Osteoblast (primary cell): Measurements from ENCODE around the gene COPA. TPM values are rescaled to one million over a fixed set of nuclear protein-coding genes. Genes with fewer than 3 reads are reported as not detected.

ENCODE experiments used
- DNase-seq: peaks from one replicate; pipeline ENCODE4 v3.0.0; 2011; ENCODE audit warnings: low spot score, mixed read lengths; ENCODE audit not compliant: insufficient read length; ENCODE audit errors: missing footprints
- H2AFZ ChIP-seq: 2 replicates; pipeline ENCODE4 v1.6.0; 2011; ENCODE audit warnings: mild to moderate bottlenecking, low read length
- H3K27ac ChIP-seq: 2 replicates; pipeline ENCODE4 v1.5.1; 2011; ENCODE audit warnings: mild to moderate bottlenecking, low read depth, low read length, moderate library complexity
- H3K27me3 ChIP-seq: 2 replicates; pipeline ENCODE4 v1.6.0; 2012; ENCODE audit warnings: mild to moderate bottlenecking, control low read depth, inconsistent platforms, low read length, moderate library complexity; ENCODE audit not compliant: insufficient read depth
- H3K36me3 ChIP-seq: 2 replicates; pipeline ENCODE4 v1.5.1; 2011; ENCODE audit warnings: mild to moderate bottlenecking, low read length, control low read depth, moderate library complexity; ENCODE audit not compliant: insufficient read depth
- H3K4me1 ChIP-seq: 2 replicates; pipeline ENCODE4 v1.5.1; 2011; ENCODE audit warnings: mild to moderate bottlenecking, low read length, control low read depth, moderate library complexity; ENCODE audit not compliant: insufficient read depth
- H3K4me2 ChIP-seq: 2 replicates; pipeline ENCODE4 v1.6.0; 2011; ENCODE audit warnings: mild to moderate bottlenecking, low read length; ENCODE audit not compliant: insufficient read depth
- H3K4me3 ChIP-seq: fragments of 200-600 bp; sonication (generic); 3 replicates; pipeline ENCODE4 v1.5.1; 2012; ENCODE audit warnings: mild to moderate bottlenecking, low read length, inconsistent platforms; ENCODE audit not compliant: insufficient read depth
- H3K79me2 ChIP-seq: 2 replicates; pipeline ENCODE4 v1.6.0; 2012; ENCODE audit warnings: mild to moderate bottlenecking, low read length, control low read depth, inconsistent platforms; ENCODE audit not compliant: insufficient read depth
- H3K9me3 ChIP-seq: 2 replicates; pipeline ENCODE4 v1.5.1; 2011; ENCODE audit warnings: low read depth, low read length, control low read depth
- H4K20me1 ChIP-seq: 2 replicates; pipeline ENCODE4 v1.6.0; 2012; ENCODE audit warnings: mild to moderate bottlenecking, low read length, control low read depth; ENCODE audit not compliant: insufficient read depth
- total RNA-seq: library from RNA; depleted of rRNA; stranded (reverse); fragments of >200 nt; gene quantifications from 2 replicates; pipeline ENCODE4 v1.2.3, GENCODE V29; 2012
- TF ChIP-seq, protein P1 (sequence below): IDR thresholded peaks from 2 replicates; pipeline ENCODE4 v1.5.1; 2011; ENCODE audit warnings: mild to moderate bottlenecking, low read depth, low read length, moderate library complexity; ENCODE audit errors: extremely low read depth

COPA gene
- total RNA-seq, 1 donor = 282 TPM

DNA sequence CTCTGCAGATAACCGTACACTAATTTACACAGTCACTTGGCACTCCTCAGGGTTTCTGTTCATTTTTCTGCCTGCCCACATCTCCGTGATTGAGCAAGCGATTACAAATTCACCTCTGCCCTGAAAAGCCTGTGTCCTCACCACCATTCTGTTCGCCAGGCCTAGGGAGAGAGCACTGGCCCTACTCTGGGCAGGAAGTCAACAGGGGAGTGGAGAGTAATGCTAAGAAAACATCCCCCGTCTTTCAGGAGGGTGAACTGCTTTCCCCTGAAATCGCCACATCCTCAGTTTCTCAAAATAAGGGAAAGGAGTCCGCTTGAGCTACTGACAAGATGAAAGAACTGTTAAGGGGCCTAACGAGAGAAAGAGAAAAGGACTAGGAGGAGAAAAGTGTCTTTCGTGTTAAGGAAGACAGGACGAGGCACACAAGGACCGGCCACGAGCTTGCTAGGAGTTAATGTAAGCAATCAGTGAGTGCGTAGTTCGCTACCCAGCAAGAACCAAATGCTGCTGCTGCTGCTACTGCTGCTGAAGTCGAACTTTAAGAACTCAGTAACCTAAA is 58.7 kb downstream of the COPA start:
- peaks cover 49% of the 10 kb centered on the region for H3K36me3 ChIP-seq
- H3K27ac ChIP-seq = peak overlapping the region; percentile 86
- H3K27me3 ChIP-seq = no peaks in the 10 kb centered on the region
- H3K4me3 ChIP-seq = peak overlapping the region; percentile 84
- H3K4me2 ChIP-seq = peak overlapping the region; percentile 90
- peaks cover 16% of the 10 kb centered on the region for H3K4me1 ChIP-seq
- DNase-seq = peak; percentile 85
- H3K9me3 ChIP-seq = no peaks in the 10 kb centered on the region
- TF ChIP-seq, protein P1, sequence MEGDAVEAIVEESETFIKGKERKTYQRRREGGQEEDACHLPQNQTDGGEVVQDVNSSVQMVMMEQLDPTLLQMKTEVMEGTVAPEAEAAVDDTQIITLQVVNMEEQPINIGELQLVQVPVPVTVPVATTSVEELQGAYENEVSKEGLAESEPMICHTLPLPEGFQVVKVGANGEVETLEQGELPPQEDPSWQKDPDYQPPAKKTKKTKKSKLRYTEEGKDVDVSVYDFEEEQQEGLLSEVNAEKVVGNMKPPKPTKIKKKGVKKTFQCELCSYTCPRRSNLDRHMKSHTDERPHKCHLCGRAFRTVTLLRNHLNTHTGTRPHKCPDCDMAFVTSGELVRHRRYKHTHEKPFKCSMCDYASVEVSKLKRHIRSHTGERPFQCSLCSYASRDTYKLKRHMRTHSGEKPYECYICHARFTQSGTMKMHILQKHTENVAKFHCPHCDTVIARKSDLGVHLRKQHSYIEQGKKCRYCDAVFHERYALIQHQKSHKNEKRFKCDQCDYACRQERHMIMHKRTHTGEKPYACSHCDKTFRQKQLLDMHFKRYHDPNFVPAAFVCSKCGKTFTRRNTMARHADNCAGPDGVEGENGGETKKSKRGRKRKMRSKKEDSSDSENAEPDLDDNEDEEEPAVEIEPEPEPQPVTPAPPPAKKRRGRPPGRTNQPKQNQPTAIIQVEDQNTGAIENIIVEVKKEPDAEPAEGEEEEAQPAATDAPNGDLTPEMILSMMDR = no peak
- H3K79me2 ChIP-seq = peaks cover 19% of the 10 kb centered on the region
- H2AFZ ChIP-seq = peak overlapping the region; percentile 65
- peaks cover 4% of the 10 kb centered on the region for H4K20me1 ChIP-seq

DNA sequence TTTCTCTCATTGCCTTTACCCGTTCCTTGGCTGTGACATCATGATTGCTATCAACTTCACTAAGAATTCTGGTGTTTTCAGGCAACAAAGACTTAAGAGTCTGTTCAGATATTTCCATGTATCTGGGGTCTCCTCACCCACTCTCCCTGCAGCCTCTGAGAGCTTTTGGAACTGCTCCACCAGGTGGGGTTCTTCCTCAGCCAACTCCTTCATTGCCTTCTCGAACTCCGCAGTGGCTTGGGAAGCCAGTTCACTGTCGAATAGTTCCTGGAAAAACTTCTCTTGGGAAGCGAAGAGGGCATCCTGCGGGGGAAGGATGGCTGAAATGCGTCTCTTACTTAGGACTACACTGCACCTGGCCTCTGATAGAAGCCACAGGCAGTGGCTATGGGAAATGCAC is 60.2 kb downstream of the COPA start:
- TF ChIP-seq, protein P1 = no peak
- Histone ChIP-seq H3K9me3 (no peaks in the 10 kb centered on the region), H3K27ac (no peak overlapping the region), H3K4me1 (peaks cover 16% of the 10 kb centered on the region), H3K36me3 (peaks cover 53% of the 10 kb centered on the region), H3K4me2 (no peak overlapping the region), H2AFZ (no peak overlapping the region), H4K20me1 (peaks cover 4% of the 10 kb centered on the region), H3K4me3 (no peak overlapping the region), H3K27me3 (no peaks in the 10 kb centered on the region), H3K79me2 (peaks cover 19% of the 10 kb centered on the region)
- DNase-seq = no peak

DNA sequence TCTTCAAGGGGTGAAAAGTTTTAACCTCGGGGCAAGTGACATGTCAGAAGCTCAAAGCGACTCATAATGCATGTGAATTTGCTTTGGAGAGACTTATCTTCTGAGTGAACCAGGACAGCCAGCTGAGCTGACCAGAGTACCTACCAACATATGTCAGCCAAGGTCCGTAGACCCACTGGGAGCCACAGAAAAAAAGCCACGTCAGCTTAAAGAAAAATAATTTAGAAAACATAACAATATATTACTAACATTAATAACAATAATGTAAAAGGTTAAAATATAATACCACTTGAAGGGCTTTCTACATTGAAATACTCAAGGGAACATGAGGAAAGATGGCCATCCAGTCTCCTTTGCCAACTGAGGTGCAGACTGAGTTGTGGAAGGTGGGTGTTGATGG is 65.1 kb downstream of the COPA start:
- no peak overlapping the region for H3K4me3 ChIP-seq
- H3K9me3 ChIP-seq = no peaks in the 10 kb centered on the region
- H3K27me3 ChIP-seq = no peaks in the 10 kb centered on the region

DNA sequence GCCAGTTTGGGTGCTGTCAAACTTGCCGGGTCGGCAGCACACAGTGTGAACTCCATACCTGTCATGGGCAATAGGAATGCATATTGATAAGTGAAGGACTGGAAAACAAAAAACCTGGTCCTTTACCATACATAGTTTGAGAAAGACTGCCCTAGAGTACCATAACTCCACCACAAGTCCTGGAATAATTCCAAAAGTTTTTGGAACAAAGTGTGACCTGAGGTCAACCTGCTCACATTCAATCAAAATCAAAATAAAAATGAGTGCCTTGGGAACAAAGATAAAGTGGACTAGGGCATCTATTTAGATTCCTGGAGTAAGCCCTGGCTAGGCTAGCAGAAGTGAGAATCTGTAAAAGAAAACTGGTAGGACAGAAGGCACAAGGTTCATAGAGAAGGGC is 65.7 kb downstream of the COPA start:
- DNase-seq = no peak
- H3K79me2 ChIP-seq = peaks cover 3% of the 10 kb centered on the region
- H2AFZ ChIP-seq = no peak overlapping the region
- TF ChIP-seq, protein P1 = no peak
- peaks cover 59% of the 10 kb centered on the region for H3K36me3 ChIP-seq
- H3K27me3 ChIP-seq = no peaks in the 10 kb centered on the region
- no peak overlapping the region for H3K4me3 ChIP-seq
- H3K4me1 ChIP-seq = no peaks in the 10 kb centered on the region
- no peak overlapping the region for H3K27ac ChIP-seq
- no peak overlapping the region for H3K4me2 ChIP-seq
- H3K9me3 ChIP-seq = no peaks in the 10 kb centered on the region
- no peaks in the 10 kb centered on the region for H4K20me1 ChIP-seq

More for the DNA sequence above, 65.1 kb downstream of the COPA start:
- no peak overlapping the region for H3K4me2 ChIP-seq
- DNase-seq = no peak
- H3K4me1 ChIP-seq = peaks cover under 1% of the 10 kb centered on the region
- no peak overlapping the region for H2AFZ ChIP-seq
- peaks cover 66% of the 10 kb centered on the region for H3K36me3 ChIP-seq
- TF ChIP-seq, protein P1 = no peak
- H3K79me2 ChIP-seq = peaks cover 10% of the 10 kb centered on the region
- no peaks in the 10 kb centered on the region for H4K20me1 ChIP-seq
- H3K27ac ChIP-seq = no peak overlapping the region
